Measurements from ENCODE around the gene ETV4.

ETV4 gene

GRCh38 chr17:43533699-43534098 lies 12.4 kb downstream of the ETV4 start:
- Histone ChIP-seq H2AFZ (ENCODE audit: low read length) (no peak overlapping the region), H3K27me3 (ENCODE audit: insufficient read depth, low read length, poor library complexity, severe bottlenecking) (no peaks in the 10 kb centered on the region), H3F3A (ENCODE audit: low read depth) (no peaks in the 10 kb centered on the region), H3K79me2 (ENCODE audit: insufficient read depth, low read length) (no peaks in the 10 kb centered on the region), H3K4me3 (ENCODE audit: low read length, poor library complexity, severe bottlenecking) (no peak overlapping the region), H3K4me1 (ENCODE audit: insufficient read depth, low read length, poor library complexity, severe bottlenecking) (peaks cover 6% of the 10 kb centered on the region), H3K9me3 (ENCODE audit: insufficient read depth, low read depth, low read length) (no peaks in the 10 kb centered on the region), H3K9ac (ENCODE audit: low read depth, low read length, poor library complexity, severe bottlenecking) (no peak overlapping the region), H3K4me2 (ENCODE audit: low read depth, low read length, poor library complexity, severe bottlenecking) (no peak overlapping the region), H3K9me2 (replicated peaks; ENCODE audit: low read depth, low read length) (no peaks in the 10 kb centered on the region), H4K20me1 (ENCODE audit: insufficient read depth, low read length, poor library complexity, severe bottlenecking) (no peaks in the 10 kb centered on the region), H3K36me3 (ENCODE audit: insufficient read depth, low read length) (peaks cover 2% of the 10 kb centered on the region; the same call in 1 of the 2 replicates)
- TF ChIP-seq CTCF (conservative IDR thresholded peaks at IDR 0.05; ENCODE audit: low read length) (no peak), EZH2phosphoT487 (IDR thresholded peaks at IDR 0.05; ENCODE audit: borderline replicate concordance) (no peak)

- Histone ChIP-seq H2AFZ (ENCODE audit: low read length) (no peak overlapping the region), H3K36me3 (ENCODE audit: insufficient read depth, low read length) (peaks cover 6% of the 10 kb centered on the region; the same call in 1 of the 2 replicates), H3K27me3 (ENCODE audit: insufficient read depth, low read length, poor library complexity, severe bottlenecking) (no peaks in the 10 kb centered on the region), H3K9me3 (ENCODE audit: insufficient read depth, low read depth, low read length) (no peaks in the 10 kb centered on the region), H3K4me2 (ENCODE audit: low read depth, low read length, poor library complexity, severe bottlenecking) (no peak overlapping the region), H3K9me2 (replicated peaks; ENCODE audit: low read depth, low read length) (no peaks in the 10 kb centered on the region), H4K20me1 (ENCODE audit: insufficient read depth, low read length, poor library complexity, severe bottlenecking) (no peaks in the 10 kb centered on the region), H3F3A (ENCODE audit: low read depth) (no peaks in the 10 kb centered on the region), H3K9ac (ENCODE audit: low read depth, low read length, poor library complexity, severe bottlenecking) (no peak overlapping the region), H3K4me3 (ENCODE audit: low read length, poor library complexity, severe bottlenecking) (no peak overlapping the region), H3K79me2 (ENCODE audit: insufficient read depth, low read length) (no peaks in the 10 kb centered on the region), H3K4me1 (ENCODE audit: insufficient read depth, low read length, poor library complexity, severe bottlenecking) (peaks cover 6% of the 10 kb centered on the region)
- no peak for TF ChIP-seq EZH2phosphoT487 (IDR thresholded peaks at IDR 0.05; ENCODE audit: borderline replicate concordance)
- no peak for TF ChIP-seq CTCF (conservative IDR thresholded peaks at IDR 0.05; ENCODE audit: low read length)
Measured at GRCh38 chr17:43532581-43532980, 13.6 kb downstream of the ETV4 start.

DNA sequence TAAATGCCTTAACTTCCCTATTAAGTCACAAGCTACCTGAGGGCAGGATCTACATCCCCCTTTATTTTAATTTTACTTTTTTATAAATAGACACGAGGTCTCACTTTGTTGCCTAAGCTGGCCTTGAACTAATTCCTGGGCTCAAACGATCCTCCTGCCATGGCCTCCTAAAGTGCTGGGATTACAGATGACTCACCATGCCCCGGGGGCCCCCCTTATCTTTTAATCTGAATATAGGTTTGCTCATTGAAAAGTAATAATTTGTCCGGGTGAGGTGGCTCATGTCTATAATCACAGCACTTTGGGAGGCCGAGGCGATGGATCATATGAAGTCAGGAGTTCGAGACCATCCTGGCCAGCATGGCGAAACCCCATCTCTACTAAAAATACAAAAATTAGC lies 14.2 kb downstream of the ETV4 start:
- Histone ChIP-seq H3K4me2 (ENCODE audit: low read depth, low read length, poor library complexity, severe bottlenecking) (no peak overlapping the region), H3F3A (ENCODE audit: low read depth) (no peaks in the 10 kb centered on the region), H3K27me3 (ENCODE audit: insufficient read depth, low read length, poor library complexity, severe bottlenecking) (no peaks in the 10 kb centered on the region), H3K4me1 (ENCODE audit: insufficient read depth, low read length, poor library complexity, severe bottlenecking) (peaks cover 6% of the 10 kb centered on the region), H3K36me3 (ENCODE audit: insufficient read depth, low read length) (peaks cover 6% of the 10 kb centered on the region; the same call in 1 of the 2 replicates), H3K9me3 (ENCODE audit: insufficient read depth, low read depth, low read length) (no peaks in the 10 kb centered on the region), H3K9ac (ENCODE audit: low read depth, low read length, poor library complexity, severe bottlenecking) (no peak overlapping the region), H3K9me2 (replicated peaks; ENCODE audit: low read depth, low read length) (no peaks in the 10 kb centered on the region), H4K20me1 (ENCODE audit: insufficient read depth, low read length, poor library complexity, severe bottlenecking) (no peaks in the 10 kb centered on the region), H3K79me2 (ENCODE audit: insufficient read depth, low read length) (no peaks in the 10 kb centered on the region), H2AFZ (ENCODE audit: low read length) (no peak overlapping the region), H3K4me3 (ENCODE audit: low read length, poor library complexity, severe bottlenecking) (no peak overlapping the region)
- TF ChIP-seq EZH2phosphoT487 (IDR thresholded peaks at IDR 0.05; ENCODE audit: borderline replicate concordance): no peak
- no peak for TF ChIP-seq CTCF (conservative IDR thresholded peaks at IDR 0.05; ENCODE audit: low read length)
